ENCODE data around the gene FBXO21.

FBXO21 gene

DNA sequence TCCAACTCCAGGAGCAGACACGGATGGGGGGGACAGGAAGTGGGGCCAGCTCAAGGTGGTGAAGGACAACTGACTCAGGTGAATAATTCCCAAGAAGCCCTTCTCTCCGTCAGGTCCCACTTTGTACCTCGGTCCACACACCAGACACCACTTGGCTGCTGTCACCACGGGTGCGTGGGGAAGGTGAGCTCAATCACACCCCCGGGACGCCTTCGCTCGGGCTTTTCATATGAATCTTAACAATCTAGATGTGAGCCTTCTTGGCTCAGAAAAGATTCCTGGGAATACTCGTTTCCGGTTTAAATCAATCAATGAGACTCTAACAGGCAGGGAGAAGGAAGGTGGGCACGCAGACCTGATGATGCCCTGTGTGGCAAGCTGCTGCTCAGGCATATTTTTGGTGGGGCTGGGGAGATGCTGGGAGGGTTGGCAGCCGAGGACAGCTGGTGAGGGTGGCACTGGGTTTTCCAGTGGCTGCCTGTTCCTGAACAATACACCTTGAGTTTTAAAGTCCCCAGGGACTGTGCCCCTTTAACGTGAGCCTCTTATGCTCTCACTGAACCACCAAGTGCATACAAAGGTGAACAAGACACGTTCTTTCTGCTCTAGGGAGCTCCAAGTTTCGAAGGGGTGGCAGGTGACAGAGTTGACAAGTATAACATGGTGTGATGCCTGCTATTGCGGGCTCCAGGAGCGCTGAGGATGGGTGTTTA, 96.2 kb downstream of the FBXO21 start:
- POLR2A ChIA-PET: interaction anchor here (0.6 kb wide), 1 partner anchor 120 kb away, joined by 3 read pairs; no protein-coding TSS in a partner anchor
- DNase-seq (ENCODE audit: low read depth, low spot score): no peak
- TF ChIP-seq, protein P1, sequence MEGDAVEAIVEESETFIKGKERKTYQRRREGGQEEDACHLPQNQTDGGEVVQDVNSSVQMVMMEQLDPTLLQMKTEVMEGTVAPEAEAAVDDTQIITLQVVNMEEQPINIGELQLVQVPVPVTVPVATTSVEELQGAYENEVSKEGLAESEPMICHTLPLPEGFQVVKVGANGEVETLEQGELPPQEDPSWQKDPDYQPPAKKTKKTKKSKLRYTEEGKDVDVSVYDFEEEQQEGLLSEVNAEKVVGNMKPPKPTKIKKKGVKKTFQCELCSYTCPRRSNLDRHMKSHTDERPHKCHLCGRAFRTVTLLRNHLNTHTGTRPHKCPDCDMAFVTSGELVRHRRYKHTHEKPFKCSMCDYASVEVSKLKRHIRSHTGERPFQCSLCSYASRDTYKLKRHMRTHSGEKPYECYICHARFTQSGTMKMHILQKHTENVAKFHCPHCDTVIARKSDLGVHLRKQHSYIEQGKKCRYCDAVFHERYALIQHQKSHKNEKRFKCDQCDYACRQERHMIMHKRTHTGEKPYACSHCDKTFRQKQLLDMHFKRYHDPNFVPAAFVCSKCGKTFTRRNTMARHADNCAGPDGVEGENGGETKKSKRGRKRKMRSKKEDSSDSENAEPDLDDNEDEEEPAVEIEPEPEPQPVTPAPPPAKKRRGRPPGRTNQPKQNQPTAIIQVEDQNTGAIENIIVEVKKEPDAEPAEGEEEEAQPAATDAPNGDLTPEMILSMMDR (IDR thresholded peaks at IDR 0.05; ENCODE audit: insufficient read depth, low read length, missing control alignments): no peak
- no peak overlapping the region for H3K4me3 ChIP-seq (ENCODE audit: low read depth, low read length)
- CTCF ChIA-PET: no interaction called here

DNA sequence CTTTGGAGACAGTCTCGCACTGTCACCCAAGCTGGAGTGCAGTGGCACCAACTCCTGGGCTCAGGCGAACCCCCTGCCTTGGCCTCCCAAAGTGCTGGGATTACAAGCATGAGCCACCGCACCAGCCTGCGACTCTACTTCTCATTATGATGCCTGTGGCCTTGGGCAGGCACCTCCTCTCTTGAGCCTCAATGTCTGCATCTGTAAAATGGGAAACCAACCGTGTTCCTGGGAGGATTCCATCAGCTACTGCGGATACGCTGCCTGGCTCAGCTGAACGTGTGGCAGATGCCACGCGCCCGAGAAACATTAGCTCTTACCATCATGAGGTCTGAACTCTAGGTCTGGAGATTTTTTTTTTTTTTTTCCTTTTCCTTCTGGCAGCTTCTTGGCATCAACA, 96.8 kb downstream of the FBXO21 start:
- ChIA-PET CTCF (interaction anchor here (1.0 kb wide), 1 partner anchor 57 kb away, joined by 3 read pairs; no protein-coding TSS in a partner anchor), POLR2A (no interaction called here)
- no peak overlapping the region for H3K4me3 ChIP-seq (ENCODE audit: low read depth, low read length)
- TF ChIP-seq, protein P1 (IDR thresholded peaks at IDR 0.05; ENCODE audit: insufficient read depth, low read length, missing control alignments): no peak
- DNase-seq (ENCODE audit: low read depth, low spot score): no peak

DNA sequence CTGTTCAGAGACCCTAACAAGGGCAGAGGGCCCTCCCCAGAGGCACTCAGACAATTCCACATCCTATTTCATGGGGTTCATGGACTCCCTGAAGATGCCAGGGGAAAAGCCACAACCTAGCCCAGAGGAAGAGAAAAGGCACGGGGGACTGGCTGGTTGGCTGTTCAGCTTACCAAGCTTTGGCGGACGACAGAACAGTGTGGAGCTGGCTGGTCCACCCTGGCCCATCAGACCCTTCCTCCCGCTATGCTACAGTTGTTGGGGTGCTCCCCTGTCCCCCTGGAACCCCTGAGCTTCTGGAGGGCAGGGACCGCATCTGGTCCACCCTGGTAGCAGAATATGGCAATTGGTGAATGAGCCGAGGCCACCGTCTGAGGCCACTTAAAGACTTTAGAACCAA, 97.4 kb downstream of the FBXO21 start:
- TF ChIP-seq, protein P1 (IDR thresholded peaks at IDR 0.05; ENCODE audit: insufficient read depth, low read length, missing control alignments): no peak
- ChIA-PET POLR2A (no interaction called here), CTCF (interaction anchor here (1.0 kb wide), 1 partner anchor 57 kb away, joined by 3 read pairs; no protein-coding TSS in a partner anchor)
- DNase-seq (ENCODE audit: low read depth, low spot score): no peak
- H3K4me3 ChIP-seq (ENCODE audit: low read depth, low read length): no peak overlapping the region

DNA sequence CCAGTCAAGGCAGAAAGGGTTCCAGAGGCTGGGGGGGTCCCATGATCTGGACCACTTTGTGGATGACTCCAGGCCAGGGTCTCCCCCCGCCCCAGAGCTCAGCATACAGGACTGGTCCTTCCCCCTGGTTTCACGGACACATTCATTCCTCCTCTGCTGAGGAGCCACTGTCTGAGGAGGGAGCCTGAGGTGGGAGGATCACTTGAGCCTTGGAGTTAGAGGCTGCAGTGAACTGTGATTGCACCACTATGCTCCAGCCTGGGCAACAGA, 97.8 kb downstream of the FBXO21 start:
- no peak for DNase-seq (ENCODE audit: low read depth, low spot score)
- H3K4me3 ChIP-seq (ENCODE audit: low read depth, low read length): no peak overlapping the region
- TF ChIP-seq, protein P1 (IDR thresholded peaks at IDR 0.05; ENCODE audit: insufficient read depth, low read length, missing control alignments): no peak

More for the DNA sequence above, 97.8 kb downstream of the FBXO21 start:
- ChIA-PET CTCF (interaction anchor here (1.0 kb wide), 1 partner anchor 58 kb away, joined by 3 read pairs; no protein-coding TSS in a partner anchor), POLR2A (no interaction called here)

Measured in AG04449 (cell line).